Measurements from ENCODE around the gene DET1.
"Not testable (repeated sequence)": the region's sequence is repeated elsewhere in the genome, so short reads cannot be mapped to it uniquely, and the experiment has no call there.

DET1 gene

DNA sequence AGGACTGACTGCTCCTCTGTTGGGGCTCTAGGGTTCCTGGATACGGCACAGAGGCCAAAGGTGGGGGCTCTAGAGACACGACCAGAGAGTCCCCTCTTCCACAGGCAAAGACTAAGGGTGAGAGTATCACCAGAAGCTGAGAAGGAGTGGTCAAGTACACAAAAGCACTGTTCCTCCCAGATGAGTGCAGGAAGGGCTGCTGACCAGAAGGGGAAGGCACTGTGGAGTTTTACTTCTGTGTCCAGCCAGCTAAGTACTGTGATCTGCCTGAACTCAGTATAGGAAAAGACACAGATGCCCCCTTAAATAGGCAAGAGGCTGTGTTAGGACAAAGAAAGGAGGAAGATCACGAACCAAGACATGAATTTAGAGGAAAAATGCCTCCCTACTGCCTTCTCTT is 67.3 kb downstream of the DET1 start:
- DNase-seq (ENCODE audit: low spot score): no peak
- TF ChIP-seq, protein P1, sequence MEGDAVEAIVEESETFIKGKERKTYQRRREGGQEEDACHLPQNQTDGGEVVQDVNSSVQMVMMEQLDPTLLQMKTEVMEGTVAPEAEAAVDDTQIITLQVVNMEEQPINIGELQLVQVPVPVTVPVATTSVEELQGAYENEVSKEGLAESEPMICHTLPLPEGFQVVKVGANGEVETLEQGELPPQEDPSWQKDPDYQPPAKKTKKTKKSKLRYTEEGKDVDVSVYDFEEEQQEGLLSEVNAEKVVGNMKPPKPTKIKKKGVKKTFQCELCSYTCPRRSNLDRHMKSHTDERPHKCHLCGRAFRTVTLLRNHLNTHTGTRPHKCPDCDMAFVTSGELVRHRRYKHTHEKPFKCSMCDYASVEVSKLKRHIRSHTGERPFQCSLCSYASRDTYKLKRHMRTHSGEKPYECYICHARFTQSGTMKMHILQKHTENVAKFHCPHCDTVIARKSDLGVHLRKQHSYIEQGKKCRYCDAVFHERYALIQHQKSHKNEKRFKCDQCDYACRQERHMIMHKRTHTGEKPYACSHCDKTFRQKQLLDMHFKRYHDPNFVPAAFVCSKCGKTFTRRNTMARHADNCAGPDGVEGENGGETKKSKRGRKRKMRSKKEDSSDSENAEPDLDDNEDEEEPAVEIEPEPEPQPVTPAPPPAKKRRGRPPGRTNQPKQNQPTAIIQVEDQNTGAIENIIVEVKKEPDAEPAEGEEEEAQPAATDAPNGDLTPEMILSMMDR (IDR thresholded peaks at IDR 0.05; ENCODE audit: extremely low read depth, missing control alignments): no peak

DNA sequence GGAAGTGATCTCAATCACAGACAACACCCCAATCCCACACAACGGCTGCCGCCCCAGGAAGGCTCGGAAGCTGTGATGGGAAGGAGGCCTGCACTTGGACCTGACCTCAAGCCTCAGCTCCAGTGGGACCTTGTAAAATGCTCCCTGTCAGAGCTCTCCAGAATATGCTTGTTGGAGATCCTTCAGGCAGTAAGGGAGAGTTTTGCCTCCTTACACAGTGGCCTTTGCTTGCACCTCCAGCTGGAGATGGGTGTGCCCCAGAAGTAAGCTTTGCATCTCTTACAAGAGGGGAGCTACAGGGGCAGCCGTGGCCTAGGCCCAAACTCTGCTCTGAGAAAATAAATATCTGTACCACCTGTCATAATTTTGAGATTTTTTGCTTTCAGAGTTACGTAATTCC is 68.6 kb downstream of the DET1 start:
- TF ChIP-seq, protein P1 (IDR thresholded peaks at IDR 0.05; ENCODE audit: extremely low read depth, missing control alignments): no peak
- DNase-seq (ENCODE audit: low spot score): no peak

DNA sequence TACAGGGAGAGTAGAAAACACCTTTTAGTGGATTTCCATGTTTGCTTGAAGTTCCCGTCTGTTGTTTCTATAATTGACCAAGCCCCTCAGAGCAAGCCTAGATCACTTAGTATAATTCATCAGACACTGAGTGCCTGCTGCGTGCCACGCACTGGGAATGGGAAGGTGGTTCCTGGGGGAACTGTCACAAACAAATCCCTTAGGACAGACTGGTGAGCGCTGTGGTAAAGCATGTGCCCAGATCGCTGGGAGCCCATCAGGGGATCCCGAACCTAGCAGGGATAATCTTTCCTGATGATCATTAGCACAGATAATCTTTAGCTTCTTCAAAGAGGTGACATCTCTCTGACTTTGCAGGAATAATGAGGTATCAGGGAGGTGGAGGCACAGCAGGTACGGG is 69.4 kb downstream of the DET1 start:
- DNase-seq (ENCODE audit: low spot score): no peak
- TF ChIP-seq, protein P1 (IDR thresholded peaks at IDR 0.05; ENCODE audit: extremely low read depth, missing control alignments): no peak

DNA sequence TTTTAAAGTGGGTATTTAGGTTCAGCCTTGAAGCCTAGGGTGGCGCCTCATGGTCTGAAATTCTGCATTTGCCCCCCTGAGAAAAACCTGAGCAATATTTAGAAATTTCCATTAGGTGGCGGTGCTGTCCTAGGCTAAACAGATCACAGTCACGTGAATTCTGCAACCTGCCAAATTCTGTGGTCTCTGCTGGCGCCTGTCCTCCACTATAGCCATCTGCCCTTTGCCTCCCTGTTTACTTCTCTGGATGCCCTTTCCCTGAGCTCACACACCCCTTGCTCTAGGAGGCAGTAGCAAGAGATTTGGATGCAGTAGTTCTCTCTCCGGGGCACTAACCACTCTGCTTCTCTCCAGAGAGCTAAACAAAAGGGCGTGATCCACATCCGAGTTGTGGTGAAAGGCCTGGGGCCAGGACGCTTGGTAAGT is 69.8 kb downstream of the DET1 start:
- DNase-seq (ENCODE audit: low spot score): peak; percentile 49
- TF ChIP-seq, protein P1 (IDR thresholded peaks at IDR 0.05; ENCODE audit: extremely low read depth, missing control alignments): no peak

DNA sequence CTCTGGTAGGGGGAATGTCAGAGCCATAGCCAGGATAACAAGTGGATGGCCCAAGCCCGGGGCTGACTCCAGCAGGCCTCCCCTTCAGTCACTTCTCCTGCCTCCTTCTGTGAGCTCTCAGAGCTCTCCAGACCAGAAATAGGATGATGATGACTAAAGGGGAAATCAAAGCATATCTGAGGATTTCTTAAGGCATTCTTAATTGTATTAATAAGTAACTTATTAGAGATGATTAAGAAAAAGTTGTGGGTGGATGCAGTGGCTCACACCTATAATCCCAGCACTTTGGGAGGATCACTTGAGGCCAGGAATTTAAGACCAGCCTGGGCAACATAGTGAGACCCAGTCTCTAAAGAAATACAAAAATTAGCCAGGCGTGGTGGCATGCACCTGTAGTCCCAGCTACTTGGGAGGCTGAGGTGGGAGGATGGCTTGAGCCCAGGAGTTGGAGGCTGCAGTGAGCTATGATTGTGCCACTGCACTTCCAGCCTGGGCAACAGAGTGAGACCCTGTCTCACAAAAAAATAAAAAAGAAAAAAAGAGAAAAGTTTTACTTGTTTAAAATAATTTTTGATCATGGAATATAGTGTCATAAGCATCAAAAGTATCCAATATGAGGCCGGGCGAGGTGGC is 72.7 kb downstream of the DET1 start:
- DNase-seq (ENCODE audit: low spot score): not testable (repeated sequence)

DNA sequence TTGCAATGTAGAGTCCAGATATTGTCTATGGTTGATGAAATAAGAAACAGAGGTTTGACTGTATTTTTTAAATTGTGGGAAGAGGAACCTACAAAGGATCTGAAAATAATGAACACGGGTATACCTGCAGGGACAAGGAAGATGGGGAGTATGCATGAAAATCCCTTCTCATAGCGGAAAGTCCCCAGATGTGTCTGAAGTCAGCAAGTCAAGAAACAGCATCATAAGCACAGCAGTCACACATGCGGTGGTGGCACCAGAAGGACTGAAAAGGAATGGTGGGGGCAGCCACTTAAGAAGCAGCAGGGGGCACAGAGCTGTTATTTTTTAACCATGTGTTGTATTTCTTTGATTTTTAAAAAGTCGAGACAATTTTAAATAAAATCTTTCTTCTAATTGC is 74.3 kb downstream of the DET1 start:
- peak; percentile 29 for DNase-seq (ENCODE audit: low spot score)
- TF ChIP-seq, protein P1 (IDR thresholded peaks at IDR 0.05; ENCODE audit: extremely low read depth, missing control alignments): no peak

DNA sequence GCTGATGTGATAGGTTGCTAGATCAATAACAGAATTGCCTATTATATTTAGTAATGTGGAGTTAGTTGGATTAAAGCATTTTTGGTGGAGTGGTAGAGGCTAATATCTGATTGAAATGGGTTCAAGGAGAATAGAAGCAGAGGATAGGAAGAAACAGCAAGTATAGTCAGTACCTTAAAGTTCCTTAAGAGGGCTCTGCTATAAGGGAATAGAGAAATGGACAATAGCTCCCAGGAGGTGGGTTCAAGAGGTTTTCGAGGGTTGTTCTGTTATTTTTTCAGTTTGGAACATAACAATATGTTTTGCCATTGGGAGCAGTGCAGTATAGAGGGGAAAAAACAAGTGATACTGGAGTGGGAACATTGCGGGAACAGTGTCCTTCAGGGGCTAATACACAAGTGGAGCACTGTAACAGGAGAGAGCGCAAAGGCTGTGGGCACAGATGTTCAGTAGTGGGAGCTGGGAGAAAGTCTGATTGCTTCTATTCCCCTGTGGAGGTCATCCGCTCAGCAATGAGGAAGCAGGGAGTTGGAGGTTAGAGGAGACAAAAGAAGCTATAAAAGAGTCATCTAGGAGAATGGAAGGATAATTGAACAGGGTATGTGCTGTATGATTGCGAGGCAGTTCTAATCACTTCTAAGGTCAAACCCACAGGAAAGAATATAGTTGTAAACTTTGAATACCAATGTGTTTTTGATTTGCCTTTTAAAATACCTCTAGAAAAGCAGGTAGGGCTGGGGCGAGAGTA is 75.7 kb downstream of the DET1 start:
- DNase-seq (ENCODE audit: low spot score): no peak
- TF ChIP-seq, protein P1 (IDR thresholded peaks at IDR 0.05; ENCODE audit: extremely low read depth, missing control alignments): no peak

DNA sequence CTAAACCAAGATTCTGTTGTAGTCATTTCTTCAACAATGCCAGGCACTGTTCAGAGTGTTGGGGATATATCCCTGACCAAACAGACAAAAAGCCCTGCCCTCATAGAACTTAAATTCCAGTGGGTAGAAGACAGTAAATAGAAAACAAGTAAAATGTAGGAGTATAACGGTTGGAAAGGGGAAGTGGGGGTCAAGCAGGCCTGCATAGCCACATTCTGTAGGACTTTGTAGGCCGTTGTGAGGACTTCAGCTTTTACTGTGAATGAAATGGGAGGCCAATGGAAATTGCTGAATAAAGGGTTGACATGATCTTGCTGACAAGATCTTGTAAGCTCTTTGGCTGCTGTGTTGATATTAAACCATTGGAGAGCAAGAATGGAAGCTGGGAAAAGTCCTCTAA is 77.2 kb downstream of the DET1 start:
- no peak for DNase-seq (ENCODE audit: low spot score)
- TF ChIP-seq, protein P1 (IDR thresholded peaks at IDR 0.05; ENCODE audit: extremely low read depth, missing control alignments): no peak

DNA sequence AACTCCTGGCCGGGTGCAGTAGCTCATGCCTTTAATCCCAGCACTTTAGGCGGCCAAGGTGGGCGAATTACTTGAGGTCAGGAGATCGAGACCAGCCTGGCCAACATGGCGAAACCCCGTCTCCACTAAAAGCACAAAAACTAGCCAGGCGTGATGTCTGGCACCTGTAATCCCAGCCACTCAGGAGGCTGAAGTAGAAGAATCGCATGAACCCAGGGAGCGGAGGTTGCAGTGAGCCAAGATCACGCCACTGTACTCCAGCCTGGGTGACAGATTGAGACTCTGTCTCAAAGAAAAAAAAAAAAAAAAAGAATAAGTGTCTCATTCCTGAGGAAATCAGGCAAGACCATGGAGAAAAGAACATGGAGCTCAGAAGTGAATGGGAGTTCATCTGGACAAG is 77.8 kb downstream of the DET1 start:
- not testable (repeated sequence) for DNase-seq (ENCODE audit: low spot score)
